HL-60 (cell line): ENCODE results near the gene CLIP4.

Source experiments
- DNase-seq, 2 experiments: peaks; one replicate each; pipeline ENCODE4 v3.0.0-alpha.2; 2010 to 2020; ENCODE audit warnings: low read depth in 1 of 2, low spot score in 1 of 2
- H3K27ac ChIP-seq: fragments of 250-450 bp; sonication (Bioruptor Pico); replicated peaks from 2 replicates; pipeline ENCODE4 v1.5.1; 2020; ENCODE audit warnings: mild to moderate bottlenecking, moderate library complexity
- H3K27me3 ChIP-seq: fragments of 250-450 bp; sonication (Bioruptor Pico); 2 replicates; pipeline ENCODE4 v1.5.1; 2021; ENCODE audit warnings: mild to moderate bottlenecking, moderate library complexity; ENCODE audit not compliant: insufficient read depth, poor library complexity, severe bottlenecking
- H3K4me3 ChIP-seq: replicated peaks from 2 replicates; pipeline ENCODE4 v1.5.1; 2011; ENCODE audit warnings: mild to moderate bottlenecking, control low read depth, low read length; ENCODE audit not compliant: insufficient read depth
- GABPA ChIP-seq: IDR thresholded peaks from 2 replicates; pipeline ENCODE4 v1.6.1; 2012; ENCODE audit warnings: low read depth
- POLR2AphosphoS5 ChIP-seq: IDR thresholded peaks from 2 replicates; pipeline ENCODE4 v1.6.1; 2012; ENCODE audit warnings: low read depth
- SPI1 ChIP-seq: IDR thresholded peaks from 2 replicates; pipeline ENCODE4 v1.6.1; 2012; ENCODE audit warnings: low read depth, mild to moderate bottlenecking, borderline replicate concordance
- TF ChIP-seq, protein P1 (sequence below): IDR thresholded peaks from 2 replicates; pipeline ENCODE4 v1.6.1; 2012; ENCODE audit warnings: low read depth; ENCODE audit not compliant: insufficient replicate concordance
- TF ChIP-seq, protein P2 (sequence below): IDR thresholded peaks from one replicate; pipeline ENCODE4 v1.5.1; 2011; ENCODE audit warnings: low read length, control low read depth, inconsistent platforms; ENCODE audit not compliant: insufficient read depth

The CLIP4 gene

DNA sequence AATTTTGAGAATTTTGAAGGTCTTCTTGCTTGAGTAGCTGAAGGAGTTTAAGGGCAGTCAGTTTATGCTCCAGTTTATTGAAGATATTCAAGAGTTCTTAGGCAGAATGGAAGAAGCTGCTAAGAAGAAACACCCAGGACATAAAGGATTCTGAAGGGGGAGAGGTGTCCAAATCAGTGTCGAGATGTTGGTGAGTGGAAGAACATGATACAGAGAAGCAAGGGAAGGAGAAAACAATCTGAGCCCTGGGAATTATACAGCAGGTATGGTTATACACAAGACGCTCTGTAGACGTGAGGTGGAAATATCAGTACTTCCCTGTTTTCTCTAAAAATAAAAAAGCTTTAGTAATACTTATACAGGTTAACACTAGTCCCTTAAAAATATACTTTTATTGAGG, 60.1 kb downstream of the CLIP4 start:
- no peak overlapping the region for H3K4me3 ChIP-seq
- H3K27me3 ChIP-seq = peaks cover 5% of the 10 kb centered on the region
- H3K27ac ChIP-seq = no peak overlapping the region
- TF ChIP-seq POLR2AphosphoS5 (no peak), GABPA (no peak), SPI1 (no peak)
- TF ChIP-seq, protein P1, sequence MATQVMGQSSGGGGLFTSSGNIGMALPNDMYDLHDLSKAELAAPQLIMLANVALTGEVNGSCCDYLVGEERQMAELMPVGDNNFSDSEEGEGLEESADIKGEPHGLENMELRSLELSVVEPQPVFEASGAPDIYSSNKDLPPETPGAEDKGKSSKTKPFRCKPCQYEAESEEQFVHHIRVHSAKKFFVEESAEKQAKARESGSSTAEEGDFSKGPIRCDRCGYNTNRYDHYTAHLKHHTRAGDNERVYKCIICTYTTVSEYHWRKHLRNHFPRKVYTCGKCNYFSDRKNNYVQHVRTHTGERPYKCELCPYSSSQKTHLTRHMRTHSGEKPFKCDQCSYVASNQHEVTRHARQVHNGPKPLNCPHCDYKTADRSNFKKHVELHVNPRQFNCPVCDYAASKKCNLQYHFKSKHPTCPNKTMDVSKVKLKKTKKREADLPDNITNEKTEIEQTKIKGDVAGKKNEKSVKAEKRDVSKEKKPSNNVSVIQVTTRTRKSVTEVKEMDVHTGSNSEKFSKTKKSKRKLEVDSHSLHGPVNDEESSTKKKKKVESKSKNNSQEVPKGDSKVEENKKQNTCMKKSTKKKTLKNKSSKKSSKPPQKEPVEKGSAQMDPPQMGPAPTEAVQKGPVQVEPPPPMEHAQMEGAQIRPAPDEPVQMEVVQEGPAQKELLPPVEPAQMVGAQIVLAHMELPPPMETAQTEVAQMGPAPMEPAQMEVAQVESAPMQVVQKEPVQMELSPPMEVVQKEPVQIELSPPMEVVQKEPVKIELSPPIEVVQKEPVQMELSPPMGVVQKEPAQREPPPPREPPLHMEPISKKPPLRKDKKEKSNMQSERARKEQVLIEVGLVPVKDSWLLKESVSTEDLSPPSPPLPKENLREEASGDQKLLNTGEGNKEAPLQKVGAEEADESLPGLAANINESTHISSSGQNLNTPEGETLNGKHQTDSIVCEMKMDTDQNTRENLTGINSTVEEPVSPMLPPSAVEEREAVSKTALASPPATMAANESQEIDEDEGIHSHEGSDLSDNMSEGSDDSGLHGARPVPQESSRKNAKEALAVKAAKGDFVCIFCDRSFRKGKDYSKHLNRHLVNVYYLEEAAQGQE = no peak
- TF ChIP-seq, protein P2, sequence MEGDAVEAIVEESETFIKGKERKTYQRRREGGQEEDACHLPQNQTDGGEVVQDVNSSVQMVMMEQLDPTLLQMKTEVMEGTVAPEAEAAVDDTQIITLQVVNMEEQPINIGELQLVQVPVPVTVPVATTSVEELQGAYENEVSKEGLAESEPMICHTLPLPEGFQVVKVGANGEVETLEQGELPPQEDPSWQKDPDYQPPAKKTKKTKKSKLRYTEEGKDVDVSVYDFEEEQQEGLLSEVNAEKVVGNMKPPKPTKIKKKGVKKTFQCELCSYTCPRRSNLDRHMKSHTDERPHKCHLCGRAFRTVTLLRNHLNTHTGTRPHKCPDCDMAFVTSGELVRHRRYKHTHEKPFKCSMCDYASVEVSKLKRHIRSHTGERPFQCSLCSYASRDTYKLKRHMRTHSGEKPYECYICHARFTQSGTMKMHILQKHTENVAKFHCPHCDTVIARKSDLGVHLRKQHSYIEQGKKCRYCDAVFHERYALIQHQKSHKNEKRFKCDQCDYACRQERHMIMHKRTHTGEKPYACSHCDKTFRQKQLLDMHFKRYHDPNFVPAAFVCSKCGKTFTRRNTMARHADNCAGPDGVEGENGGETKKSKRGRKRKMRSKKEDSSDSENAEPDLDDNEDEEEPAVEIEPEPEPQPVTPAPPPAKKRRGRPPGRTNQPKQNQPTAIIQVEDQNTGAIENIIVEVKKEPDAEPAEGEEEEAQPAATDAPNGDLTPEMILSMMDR = no peak
- DNase-seq = no peak

DNA sequence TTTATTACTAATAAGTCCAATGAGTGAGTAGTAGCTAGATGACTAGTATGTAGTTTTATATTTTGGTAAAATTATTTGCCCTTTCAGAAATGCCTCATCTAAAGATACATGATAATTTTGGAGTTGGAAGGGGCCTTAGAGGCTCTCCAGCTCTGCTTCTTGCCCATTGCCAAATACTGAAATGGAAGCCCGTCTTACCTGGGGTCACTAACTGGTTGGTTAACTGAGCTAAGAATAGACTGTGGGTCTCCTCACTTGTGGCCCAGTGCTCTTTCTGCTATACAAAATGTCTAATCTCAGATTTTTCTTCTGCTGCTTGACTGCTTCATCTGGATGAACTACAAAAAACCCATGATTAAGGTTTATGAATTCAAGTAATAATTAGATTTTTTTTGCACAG, 67.1 kb downstream of the CLIP4 start:
- TF ChIP-seq GABPA = no peak
- TF ChIP-seq, protein P2 = no peak
- TF ChIP-seq POLR2AphosphoS5 = no peak
- TF ChIP-seq SPI1 = no peak
- TF ChIP-seq, protein P1 = no peak
- Histone ChIP-seq H3K27ac (no peak overlapping the region), H3K27me3 (no peaks in the 10 kb centered on the region), H3K4me3 (no peak overlapping the region)
- no peak for DNase-seq

DNA sequence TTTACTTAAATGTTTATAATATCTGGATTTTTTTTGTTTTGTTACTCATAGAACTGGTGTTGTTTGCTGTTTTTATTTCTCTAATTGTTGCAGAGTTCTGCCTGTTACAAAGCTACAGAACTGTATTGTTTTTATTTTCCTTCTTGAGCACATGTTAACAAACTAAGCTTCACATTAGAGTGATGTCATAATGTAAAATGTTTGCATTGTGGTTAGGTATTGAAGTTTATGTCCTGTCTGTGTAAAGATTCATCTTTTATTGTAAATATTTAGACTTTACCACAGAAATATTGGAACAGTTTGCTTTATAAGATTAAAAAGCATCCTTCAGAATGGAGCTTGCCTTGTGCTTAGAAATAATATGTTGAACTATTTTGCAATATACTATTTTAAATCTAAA, 67.7 kb downstream of the CLIP4 start:
- H3K27ac ChIP-seq = no peak overlapping the region
- DNase-seq = no peak

More for the DNA sequence above, 67.7 kb downstream of the CLIP4 start:
- Histone ChIP-seq H3K27me3 (no peaks in the 10 kb centered on the region), H3K4me3 (no peak overlapping the region)
- TF ChIP-seq, protein P1 = no peak
- TF ChIP-seq, protein P2 = no peak
- no peak for TF ChIP-seq SPI1
- no peak for TF ChIP-seq GABPA
- no peak for TF ChIP-seq POLR2AphosphoS5
